Transverse colon (tissue), 3 donors: Measurements from ENCODE around the gene TOR1AIP1.

ENCODE experiments used
- CTCF ChIP-seq, 5 experiments: fragments of 200-600 bp in 3 of 5; fragments of 450-650 bp in 2 of 5; sonication (generic) in 3 of 5; IDR thresholded peaks; 1 replicate in 2 of 5; 2 replicates in 3 of 5; pipeline ENCODE4 v1.5.1; 2016 to 2017; ENCODE audit warnings: antibody characterized with exemption in 5 of 5, inconsistent platforms in 3 of 5, mild to moderate bottlenecking in 2 of 5, moderate library complexity in 1 of 5
- EP300 ChIP-seq: sonication (generic); formaldehyde crosslinking; IDR thresholded peaks from one replicate; pipeline ENCODE4 v1.6.1; 2017; ENCODE audit warnings: antibody characterized with exemption, low read depth
- POLR2A ChIP-seq: fragments of 450-650 bp; IDR thresholded peaks from one replicate; pipeline ENCODE4 v1.6.1; 2016; ENCODE audit warnings: antibody characterized with exemption, mild to moderate bottlenecking, moderate library complexity

DNA sequence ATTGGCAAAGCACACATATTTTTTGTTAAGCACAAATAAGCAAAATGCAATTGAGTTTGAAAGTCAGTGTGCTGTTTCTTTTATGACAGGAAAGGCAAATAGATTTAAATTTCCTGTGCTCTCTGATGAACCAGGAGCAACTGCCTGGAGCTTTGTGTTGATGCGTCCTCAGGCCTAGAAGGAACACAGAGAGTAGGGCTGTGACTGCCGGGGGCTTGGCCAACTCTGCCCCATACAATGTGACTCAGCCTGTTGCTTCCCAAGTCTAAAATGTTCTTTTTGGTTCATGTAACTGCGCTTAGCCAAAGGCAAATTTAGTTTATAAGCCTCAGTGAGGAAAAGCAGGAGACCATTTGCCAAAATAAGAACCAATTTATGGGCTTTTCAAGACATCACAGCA, 42.0 kb upstream of the TOR1AIP1 start:
- TF ChIP-seq EP300 (no peak), CTCF (IDR thresholded peaks at IDR 0.05) (no peak), POLR2A (no peak)
